Measurements from ENCODE around the gene PALMD.

PALMD gene

DNA sequence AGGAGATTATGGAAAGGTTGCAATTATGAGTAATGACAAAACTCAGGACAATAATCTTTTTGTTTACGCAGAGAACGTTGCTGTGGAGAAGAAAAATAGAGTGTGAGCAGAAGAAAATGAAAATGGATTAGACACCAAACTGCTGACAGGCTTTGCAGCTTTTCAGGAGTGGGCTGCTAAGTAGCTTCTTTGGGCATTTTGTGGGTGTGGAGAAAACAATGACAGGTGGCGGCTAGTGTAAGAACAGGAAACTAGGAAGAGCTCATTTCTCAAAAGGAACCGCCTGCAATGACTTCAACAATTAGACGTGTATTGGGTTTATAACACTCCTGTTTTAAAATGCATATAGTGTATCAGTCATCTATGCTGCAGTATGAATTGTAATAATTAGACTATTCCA, 18.3 kb upstream of the PALMD start:
- Histone ChIP-seq H3K4me3 (no peak overlapping the region), H3K27ac (no peak overlapping the region)

DNA sequence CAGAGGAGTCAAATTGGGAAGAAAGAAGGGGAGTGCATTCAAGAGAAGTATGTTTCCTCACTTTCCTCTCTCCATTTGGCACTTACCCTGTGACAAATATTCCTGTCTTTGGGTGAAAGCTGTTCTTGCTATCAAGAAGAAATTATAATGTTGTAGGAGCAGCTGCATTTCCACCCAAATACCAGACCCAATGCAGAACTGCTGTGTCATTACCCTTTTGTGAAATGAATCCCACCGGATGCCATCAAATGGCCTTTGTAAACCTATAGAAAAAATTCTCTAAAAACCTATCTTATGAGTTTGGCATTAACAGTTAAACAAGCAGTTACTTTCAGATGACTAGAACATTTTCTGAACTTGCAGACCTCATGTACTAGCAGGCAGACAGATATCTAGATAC, 16.7 kb upstream of the PALMD start:
- no peak overlapping the region for H3K27ac ChIP-seq

DNA sequence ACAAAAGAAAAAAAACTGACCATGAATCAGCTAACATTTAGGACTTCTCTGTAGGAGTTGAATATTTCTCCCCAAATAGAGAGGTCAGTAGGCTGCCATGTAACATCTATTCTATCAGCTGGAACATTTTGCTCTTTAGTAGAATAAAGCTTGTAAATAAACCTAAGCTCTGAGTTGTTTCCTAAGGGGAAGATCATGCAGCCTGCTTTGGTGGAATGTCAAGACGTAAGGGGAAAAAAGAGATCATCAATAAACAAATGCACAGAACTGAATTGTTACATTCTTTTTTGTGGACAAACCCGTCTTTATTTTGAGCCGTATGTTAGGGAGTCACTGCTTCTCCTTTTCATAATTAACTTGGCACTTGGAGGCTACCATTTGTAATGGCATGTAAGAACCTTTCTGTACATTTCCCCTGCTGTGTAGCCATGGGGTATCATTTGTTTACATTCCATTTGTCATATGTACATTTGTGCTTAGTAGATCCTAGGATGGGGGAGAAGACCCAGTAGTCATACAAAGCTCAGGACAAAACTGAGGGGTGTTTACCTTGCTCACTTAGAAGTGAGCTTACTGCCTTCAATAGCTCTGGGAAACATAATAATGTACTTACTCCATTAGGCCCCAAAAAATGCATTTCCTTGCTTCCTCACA, 10.8 kb upstream of the PALMD start:
- no peak overlapping the region for H3K4me3 ChIP-seq
- no peak overlapping the region for H3K27ac ChIP-seq

More for the DNA sequence above, 16.7 kb upstream of the PALMD start:
- no peak overlapping the region for H3K4me3 ChIP-seq

DNA sequence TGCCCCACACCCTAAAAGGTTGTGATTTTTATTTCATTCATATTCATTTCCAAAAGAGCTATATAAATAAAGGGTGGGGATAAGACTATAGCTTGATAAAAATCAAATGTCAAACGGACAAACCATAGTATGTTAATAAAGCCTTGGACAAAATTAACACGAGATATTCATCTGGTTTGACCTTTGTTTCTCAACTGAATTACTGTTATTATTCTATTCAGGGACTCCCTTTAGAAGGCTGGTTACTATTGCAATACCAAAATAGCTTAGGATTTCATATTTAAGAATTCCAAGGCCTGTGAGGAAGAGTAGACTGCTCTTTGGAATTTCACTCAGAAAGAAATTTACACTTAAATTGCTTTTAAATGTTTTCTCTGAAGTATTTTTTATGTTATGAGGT, 10.2 kb upstream of the PALMD start:
- Histone ChIP-seq H3K4me3 (no peak overlapping the region), H3K27ac (peak overlapping the region in 1 of 21 experiments; percentile 4)

DNA sequence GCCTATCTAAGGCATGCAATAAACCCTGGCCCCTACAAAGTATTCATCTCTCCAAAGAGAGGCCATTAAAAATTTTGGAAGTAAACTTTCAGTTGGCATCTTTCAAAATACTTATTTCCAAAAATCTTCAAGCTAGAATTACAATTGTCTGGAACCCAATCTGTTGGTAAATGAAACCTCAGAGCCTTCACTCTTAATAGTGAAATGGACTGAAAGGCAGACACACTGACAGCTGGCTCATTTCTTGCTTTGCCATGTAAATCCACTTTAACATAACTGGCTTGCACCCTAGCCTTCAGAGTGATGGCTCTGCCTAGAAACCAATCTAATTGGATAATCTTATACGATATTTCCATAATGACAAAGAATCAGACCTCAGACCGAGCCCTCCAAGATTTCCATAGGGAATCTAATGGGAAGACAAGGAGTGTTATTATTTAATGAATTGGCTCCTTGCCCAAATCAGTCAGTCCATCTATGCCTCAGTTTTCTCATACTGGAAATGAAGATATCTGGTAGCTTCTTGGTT, 9.2 kb upstream of the PALMD start:
- H3K27ac ChIP-seq, result no peak overlapping the region
- H3K4me3 ChIP-seq, result no peak overlapping the region

DNA sequence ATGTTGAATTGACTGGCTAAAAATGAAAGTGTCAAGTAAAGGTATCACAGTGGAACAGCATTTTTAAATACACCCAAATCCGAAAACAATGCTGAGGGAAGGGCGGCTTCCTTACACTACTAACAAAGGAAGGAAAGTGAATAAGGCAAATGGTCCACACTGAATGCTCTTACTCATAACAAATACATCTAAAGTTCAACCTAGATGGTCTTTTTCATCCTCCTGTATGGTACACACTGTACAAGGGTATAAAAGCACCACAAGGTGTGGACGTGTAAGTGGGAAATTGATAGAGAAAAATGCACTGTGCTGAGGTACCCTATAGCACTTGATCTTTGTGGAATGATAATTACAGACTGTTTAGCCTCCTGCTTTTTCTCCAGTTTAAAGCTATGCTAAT, 7.1 kb upstream of the PALMD start:
- H3K27ac ChIP-seq, result peak overlapping the region in 1 of 21 experiments; percentile 9
- no peak overlapping the region for H3K4me3 ChIP-seq

DNA sequence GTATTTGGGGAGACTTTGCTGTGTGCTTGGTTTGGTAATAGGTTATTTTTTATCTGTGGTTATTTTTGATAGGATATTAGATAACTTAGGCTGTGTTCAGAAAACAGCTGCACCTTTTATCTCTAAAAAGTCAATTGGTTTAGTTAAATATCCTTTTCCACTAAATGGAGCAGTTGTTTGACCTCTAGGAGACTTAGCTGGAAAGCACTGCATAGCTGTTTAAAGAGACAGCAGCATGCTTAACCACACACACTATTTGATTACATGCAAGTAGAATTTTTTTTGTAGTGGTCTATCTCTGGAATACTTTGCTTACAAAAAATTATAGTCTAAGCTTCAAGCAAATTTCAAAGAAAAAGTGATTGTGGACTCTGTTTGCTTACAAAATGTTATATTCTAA, 6.5 kb upstream of the PALMD start:
- Histone ChIP-seq H3K27ac (peak overlapping the region in 1 of 21 experiments; percentile 9), H3K4me3 (no peak overlapping the region)

DNA sequence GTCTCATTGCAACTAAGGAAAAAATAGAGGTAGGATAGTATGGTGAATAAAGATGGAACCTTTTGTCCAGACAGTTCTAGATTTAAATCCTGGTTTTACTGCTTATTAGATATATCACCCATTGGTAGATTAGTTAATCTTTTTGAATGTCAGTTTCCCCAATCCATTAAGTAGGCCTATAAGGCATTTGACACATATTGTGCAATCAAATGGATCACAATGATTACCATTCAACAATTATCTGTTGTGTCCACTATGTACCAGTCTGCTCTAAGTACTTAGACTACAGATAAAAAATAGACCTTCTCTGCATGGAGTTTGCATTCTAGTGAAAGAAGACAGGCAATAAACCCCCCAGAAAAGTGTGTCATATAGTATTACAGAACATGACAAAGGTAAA, 6.0 kb upstream of the PALMD start:
- H3K27ac ChIP-seq, result no peak overlapping the region
- H3K4me3 ChIP-seq, result no peak overlapping the region

DNA sequence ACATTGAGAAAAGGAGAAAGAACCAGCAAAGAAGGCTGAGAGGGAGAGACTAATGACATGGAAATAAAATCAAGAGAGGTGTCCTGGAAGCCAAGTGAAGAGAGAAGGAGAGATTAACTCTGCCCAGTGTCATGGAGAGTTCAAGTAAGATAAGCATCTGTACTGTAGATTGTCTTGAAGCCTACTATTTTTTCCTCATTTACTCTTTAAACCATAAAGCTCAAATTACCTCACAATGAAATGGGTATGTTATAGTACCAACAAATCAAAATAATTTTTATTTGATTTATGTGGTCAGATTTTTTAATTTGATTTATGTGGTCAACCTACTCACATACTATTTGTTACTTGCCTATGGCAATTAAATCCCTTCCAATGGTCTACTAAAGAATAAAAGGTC, 5.2 kb upstream of the PALMD start:
- Histone ChIP-seq H3K4me3 (no peak overlapping the region), H3K27ac (no peak overlapping the region)

DNA sequence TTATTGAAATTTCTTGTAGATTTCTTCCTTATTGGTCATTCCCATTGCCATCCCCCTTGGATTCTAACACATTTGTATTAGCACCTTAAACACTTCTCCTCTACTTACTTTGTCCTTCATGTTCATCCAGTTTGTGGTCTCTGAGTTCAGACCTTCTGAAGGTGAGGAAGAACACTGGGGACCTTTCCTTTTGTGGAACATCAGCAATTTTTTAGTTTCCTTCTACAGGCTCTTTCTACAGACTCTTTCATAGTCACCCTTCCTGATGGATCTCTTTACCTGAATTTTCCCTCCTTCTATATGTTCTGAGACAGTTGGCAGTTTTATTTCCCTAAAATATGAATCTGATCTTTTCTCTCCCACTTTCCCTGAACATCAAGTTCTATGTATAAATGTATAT, 4.4 kb upstream of the PALMD start:
- Histone ChIP-seq H3K27ac (no peak overlapping the region), H3K4me3 (no peak overlapping the region)

DNA sequence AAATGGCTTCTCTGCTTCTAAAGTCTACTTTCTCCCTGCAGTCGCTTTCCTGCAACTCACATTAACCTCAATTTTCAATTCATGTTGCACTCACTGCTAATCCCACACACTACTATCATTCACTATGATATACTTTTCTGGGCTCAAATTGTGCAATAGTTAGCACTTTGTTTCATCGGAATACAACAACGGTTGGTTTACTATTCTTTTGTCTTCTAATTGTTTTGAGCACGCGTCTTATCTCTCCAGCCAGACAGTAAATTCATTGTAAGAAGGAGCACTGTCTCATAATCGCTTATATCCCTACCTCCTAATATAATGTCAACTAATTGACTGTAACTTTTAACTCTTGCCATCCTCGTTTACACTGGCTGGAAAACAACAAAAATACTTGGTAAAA, 3.9 kb upstream of the PALMD start:
- no peak overlapping the region for H3K4me3 ChIP-seq
- no peak overlapping the region for H3K27ac ChIP-seq

DNA sequence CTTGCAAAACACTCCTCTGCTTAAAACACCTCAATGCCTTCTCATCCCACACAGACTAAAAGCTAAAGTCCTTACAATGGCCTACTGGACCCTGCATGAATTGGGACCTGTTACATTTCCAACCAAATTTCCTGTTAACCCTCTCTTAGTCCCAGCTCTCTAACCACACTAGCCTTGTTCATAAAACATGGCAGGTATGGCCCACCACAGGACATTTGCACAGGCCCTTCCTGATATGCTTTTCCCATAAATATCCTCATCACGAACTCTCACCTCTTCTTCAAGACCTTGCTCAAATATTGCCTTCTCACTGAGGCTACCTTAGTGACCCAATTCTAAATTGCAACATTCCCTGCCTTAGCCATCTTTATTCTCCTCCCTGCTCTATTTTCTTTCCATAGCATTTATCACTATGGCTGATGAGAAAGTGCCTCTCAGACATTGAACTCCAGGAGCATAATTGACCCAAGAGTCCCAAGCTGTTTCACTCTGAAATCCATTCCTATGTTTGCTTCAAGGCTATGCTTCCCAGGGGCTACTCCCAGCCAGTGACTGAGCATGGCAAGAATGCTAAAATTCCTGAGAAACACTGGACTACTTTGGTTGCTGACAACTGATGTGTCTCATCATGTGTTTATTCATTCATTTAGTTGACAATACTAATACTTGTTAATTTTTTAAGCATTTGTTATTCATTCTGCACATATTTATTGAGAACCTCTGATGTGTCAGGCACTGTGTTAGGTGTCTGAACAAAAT, 2.7 kb upstream of the PALMD start:
- H3K4me3 ChIP-seq, result no peak overlapping the region
- no peak overlapping the region for H3K27ac ChIP-seq

DNA sequence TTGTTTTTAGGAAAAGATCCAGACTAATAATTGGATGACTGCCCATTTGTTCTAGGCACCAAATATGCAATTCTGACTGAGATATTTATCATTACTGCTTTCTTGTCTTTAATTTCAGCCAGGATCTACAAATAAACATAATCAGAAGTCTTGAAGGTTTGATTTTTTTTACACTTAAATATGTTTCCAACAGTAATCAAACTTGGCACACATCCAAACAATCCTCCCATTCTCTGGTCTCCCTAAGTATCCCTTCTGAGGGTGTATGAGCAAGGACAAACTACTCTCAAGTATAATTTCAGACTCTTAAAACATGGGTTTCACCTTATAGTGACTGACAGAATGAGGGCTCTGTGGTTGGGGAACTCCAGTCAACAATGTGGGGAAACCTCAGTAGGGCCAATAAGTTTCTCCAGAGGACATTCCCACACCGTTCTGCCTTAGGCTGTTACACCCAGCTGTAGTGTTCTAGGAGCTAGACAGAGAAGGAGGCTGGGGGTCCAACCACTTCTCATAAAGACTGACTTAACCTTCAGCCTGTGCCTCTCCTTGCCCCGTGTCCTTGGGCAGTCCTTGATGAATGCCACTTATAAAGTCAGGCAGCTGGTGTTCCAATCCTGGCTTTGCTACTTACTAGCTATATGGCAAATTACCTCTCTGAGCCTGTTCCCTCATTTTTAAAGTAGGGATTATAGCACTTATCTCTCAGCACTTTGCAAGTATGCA, 1.5 kb upstream of the PALMD start:
- Histone ChIP-seq H3K27ac (peak overlapping the region in 18 of 21 experiments; percentile 17 to 94 (median 83)), H3K4me3 (no peak overlapping the region)

DNA sequence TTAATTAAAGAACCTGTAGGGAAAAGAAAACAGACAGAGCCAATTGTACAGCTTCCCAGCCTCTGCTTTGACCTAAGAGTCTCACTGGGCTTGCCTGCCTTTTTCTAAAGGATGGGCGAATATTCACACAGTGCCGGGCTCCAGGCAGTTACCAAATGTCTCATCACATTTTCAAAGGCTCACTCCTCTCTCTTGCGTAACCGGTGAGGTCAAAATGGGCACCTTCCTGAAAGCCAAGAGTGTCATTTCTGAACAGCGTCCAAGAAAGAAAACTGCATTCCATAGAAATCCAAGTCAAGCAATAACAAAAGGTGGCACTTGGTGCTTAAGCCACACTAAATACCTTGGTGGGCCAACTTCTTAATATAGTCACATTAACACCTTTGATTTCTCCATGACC, 710 bp upstream of the PALMD start:
- Histone ChIP-seq H3K27ac (peak overlapping the region in 19 of 21 experiments; percentile 68 to 94 (median 84)), H3K4me3 (peak overlapping the region in 4 of 7 experiments; percentile 40 to 58 (median 46))

DNA sequence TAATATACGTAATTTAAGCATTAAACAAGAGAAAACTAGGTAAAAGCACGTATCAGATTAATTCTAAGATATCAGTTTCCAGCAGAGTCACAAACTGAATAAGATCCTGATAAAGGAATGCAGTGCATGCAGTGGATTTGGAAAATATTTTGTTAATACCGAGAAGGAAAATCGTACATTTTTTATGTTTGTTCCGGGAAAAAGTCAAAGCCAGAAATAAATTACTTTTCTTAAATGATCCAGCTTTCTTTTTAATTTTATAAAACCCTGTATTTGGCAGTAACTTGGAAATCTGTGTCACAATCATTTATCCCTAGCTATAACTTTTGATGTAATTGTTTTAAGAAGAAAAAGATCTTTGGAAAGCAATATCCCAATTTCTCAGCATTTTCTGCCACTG, 955 bp downstream of the PALMD start:
- peak overlapping the region; percentile 28 to 58 (median 40) for H3K4me3 ChIP-seq
- peak overlapping the region in 20 of 21 experiments; percentile 68 to 94 (median 84) for H3K27ac ChIP-seq

DNA sequence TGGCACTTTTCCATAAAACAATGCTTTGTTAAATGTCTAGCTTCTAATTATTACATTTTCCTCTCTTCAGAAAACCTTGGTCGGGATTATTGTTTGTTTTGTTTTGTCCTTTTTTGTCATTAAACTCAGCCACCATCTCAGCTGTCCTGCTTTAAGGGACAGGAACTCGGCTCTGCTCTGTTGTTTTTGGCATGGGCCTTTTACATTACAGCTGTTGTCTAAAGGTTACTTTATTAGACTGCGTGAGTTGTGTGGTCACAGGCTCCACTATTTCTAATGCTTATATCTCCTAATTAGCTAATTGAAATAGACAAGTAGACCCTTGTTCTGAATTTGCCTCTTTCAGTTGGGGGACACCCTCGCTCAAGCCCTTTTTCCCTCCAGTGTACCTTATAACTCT, 1.6 kb downstream of the PALMD start:
- H3K27ac ChIP-seq, result peak overlapping the region; percentile 20 to 94 (median 84)

DNA sequence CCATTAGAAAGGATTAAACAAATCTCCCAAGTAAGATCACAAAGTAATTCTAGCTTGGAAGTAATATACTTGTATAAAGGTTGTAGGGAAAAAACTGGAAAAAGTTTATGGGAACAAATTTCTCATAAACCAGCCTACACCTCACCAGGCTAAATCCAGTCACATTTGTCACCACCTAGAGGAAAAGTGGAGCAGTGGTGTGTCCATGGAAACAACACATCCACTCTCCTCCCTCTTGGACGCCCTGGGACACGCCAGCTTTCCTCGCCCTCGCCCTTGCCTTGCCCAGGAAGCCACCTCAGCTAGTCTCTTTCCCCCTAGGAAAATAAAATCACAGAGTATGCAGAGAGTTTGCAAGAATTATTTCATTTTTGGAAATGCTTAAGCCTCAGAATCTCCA, 2.2 kb downstream of the PALMD start:
- Histone ChIP-seq H3K4me3 (peak overlapping the region; percentile 28 to 58 (median 40)), H3K27ac (peak overlapping the region; percentile 20 to 94 (median 84))

More for the DNA sequence above, 1.6 kb downstream of the PALMD start:
- H3K4me3 ChIP-seq, result peak overlapping the region; percentile 28 to 58 (median 40)

DNA sequence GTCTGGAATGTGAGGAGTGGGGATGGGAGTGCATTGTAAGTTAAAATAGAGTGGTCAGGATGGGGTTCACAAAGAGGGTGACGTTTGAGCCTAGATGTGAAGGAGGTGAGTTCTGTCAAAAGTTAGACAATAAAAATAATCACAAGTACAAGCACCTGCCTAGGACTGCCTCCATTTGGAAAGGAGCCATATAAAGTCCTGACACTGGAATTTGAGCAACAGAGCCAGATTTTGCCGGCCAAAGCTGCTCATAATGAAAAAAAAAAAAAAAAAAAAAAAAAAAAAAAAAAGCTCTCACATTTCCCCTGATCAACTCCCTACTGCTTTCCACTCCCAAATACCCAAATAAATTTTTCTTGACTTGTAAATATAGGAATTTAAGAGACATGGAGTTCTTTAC, 4.1 kb downstream of the PALMD start:
- H3K4me3 ChIP-seq, result peak overlapping the region in 1 of 7 experiments; percentile 27
- peak overlapping the region in 15 of 21 experiments; percentile 24 to 94 (median 58) for H3K27ac ChIP-seq

DNA sequence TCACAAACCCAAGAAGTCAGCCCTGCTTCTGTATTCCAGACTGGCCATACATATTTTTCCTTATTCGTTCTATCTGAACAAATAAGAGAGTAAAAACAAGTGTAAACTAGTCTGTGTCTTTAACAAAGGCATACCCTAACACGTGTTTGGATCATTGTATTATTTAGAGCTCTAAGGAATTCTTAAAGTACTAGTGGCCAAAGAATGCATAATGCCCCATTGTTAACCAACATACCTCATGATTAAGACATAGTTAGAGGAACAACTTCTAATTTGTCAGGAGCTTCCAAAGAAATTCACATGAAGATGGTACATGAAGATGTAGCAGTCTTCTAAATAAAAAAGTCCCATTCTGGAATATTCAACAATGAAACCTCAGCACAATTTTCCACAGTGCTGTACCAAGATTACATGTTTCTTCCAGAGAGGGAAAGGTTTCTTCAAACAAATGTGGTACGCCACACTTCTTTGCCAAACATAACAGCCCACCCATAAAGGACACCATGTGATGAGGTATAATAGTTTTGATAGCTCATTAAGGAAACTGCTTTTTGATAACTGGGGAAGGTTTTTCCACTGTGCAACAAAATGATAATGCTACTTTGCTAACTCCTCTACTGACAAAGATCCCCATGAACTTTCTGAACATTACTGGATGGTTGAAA, 5.0 kb downstream of the PALMD start:
- H3K27ac ChIP-seq, result peak overlapping the region in 15 of 21 experiments; percentile 14 to 94 (median 57)
- peak overlapping the region in 1 of 7 experiments; percentile 27 for H3K4me3 ChIP-seq

DNA sequence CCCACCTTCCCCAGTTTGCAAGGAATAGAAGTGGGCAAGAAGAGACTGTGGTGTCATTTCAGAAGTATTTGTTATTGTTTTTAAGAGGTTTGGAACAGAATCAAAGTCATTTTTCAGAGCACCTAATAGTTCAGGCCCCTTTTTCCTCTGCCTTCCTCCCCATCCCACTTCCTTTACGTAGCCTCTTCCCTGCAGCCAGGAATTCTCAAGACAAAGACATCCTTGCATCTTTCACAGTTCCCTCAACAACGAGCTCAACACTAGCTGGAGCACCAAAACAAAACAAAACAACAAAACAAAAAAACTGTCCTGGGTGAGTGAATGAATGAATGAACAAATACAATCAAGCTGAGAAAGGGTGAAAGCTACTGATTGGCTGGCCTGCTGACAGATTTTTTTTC, 7.0 kb downstream of the PALMD start:
- Histone ChIP-seq H3K27ac (peak overlapping the region in 8 of 21 experiments; percentile 8 to 67 (median 39)), H3K4me3 (no peak overlapping the region)

Data from skin epidermis (tissue), 12 donors.